GM23338 (cell line): ENCODE data around the gene HOXC5. TPM values are rescaled to one million over a fixed set of nuclear protein-coding genes. Genes with fewer than 3 reads are reported as not detected.
A peak's percentile ranks its signal among the peaks of the same experiment; 100 is the strongest.

Experiments used
- ATAC-seq: fragments of 200-7000 bp; cut with Tn5 transposase; 3 replicates; pipeline ENCODE4 v1.9.1; 2020
- DNase-seq: peaks from one replicate; pipeline ENCODE4 v3.0.0-alpha.2; 2015; ENCODE audit warnings: low spot score
- H2AFZ ChIP-seq: fragments of 200-600 bp; sonication (generic); 2 replicates; pipeline ENCODE4 v1.8.0; 2016; ENCODE audit warnings: antibody characterized with exemption, mild to moderate bottlenecking, moderate library complexity
- H3F3A ChIP-seq: fragments of 200-600 bp; sonication (generic); replicated peaks from 2 replicates; pipeline ENCODE4 v1.8.0; 2017; ENCODE audit warnings: antibody characterized with exemption, mixed run types, low read depth
- H3K27ac ChIP-seq: fragments of 200-600 bp; sonication (generic); 2 replicates; pipeline ENCODE4 v1.6.1; 2016; ENCODE audit warnings: low read depth
- H3K27me3 ChIP-seq: fragments of 200-600 bp; sonication (generic); 2 replicates; pipeline ENCODE4 v1.8.0; 2016; ENCODE audit warnings: mild to moderate bottlenecking, mixed run types, moderate library complexity; ENCODE audit not compliant: insufficient read depth
- H3K36me3 ChIP-seq: fragments of 200-600 bp; sonication (generic); 2 replicates; pipeline ENCODE4 v1.8.0; 2016; ENCODE audit warnings: mild to moderate bottlenecking; ENCODE audit not compliant: insufficient read depth
- H3K4me1 ChIP-seq: fragments of 200-600 bp; sonication (generic); 2 replicates; pipeline ENCODE4 v1.8.0; 2016; ENCODE audit warnings: mild to moderate bottlenecking, moderate library complexity; ENCODE audit not compliant: insufficient read depth
- H3K4me2 ChIP-seq: fragments of 200-600 bp; sonication (generic); 2 replicates; pipeline ENCODE4 v1.7.1; 2017; ENCODE audit warnings: mixed run types
- H3K4me3 ChIP-seq: fragments of 200-600 bp; sonication (generic); 2 replicates; pipeline ENCODE4 v1.6.1; 2016; ENCODE audit warnings: mixed run types
- H3K79me2 ChIP-seq: fragments of 200-600 bp; sonication (generic); replicated peaks from 2 replicates; pipeline ENCODE4 v1.8.0; 2017; ENCODE audit warnings: mild to moderate bottlenecking; ENCODE audit not compliant: insufficient read depth
- H3K9me2 ChIP-seq: fragments of 200-600 bp; sonication (generic); 2 replicates; pipeline ENCODE4 v1.8.0; 2017; ENCODE audit not compliant: insufficient read depth
- H4K20me1 ChIP-seq: fragments of 200-600 bp; sonication (generic); replicated peaks from 2 replicates; pipeline ENCODE4 v1.8.0; 2017; ENCODE audit warnings: mild to moderate bottlenecking; ENCODE audit not compliant: insufficient read depth
- H3K27ac Mint-ChIP-seq: 2 replicates; pipeline ENCODE4 v1.8.0; 2020; ENCODE audit warnings: inconsistent platforms, mild to moderate bottlenecking, moderate library complexity, mixed read lengths
- H3K27me3 Mint-ChIP-seq: 3 replicates; pipeline ENCODE4 v1.8.0; 2022; ENCODE audit warnings: low read depth, mild to moderate bottlenecking, moderate library complexity, mixed read lengths, inconsistent platforms; ENCODE audit not compliant: insufficient read depth, poor library complexity
- H3K36me3 Mint-ChIP-seq: 3 replicates; pipeline ENCODE4 v1.8.0; 2021; ENCODE audit warnings: low read depth, mild to moderate bottlenecking, inconsistent platforms, moderate library complexity, mixed read lengths
- H3K4me1 Mint-ChIP-seq: 3 replicates; pipeline ENCODE4 v1.8.0; 2020; ENCODE audit warnings: mild to moderate bottlenecking, inconsistent platforms, mixed read lengths
- H3K4me3 Mint-ChIP-seq: 3 replicates; pipeline ENCODE4 v1.8.0; 2021; ENCODE audit warnings: moderate library complexity, mild to moderate bottlenecking, inconsistent platforms, mixed read lengths
- H3K9me3 Mint-ChIP-seq: 3 replicates; pipeline ENCODE4 v1.8.0; 2020; ENCODE audit warnings: moderate library complexity, mild to moderate bottlenecking, inconsistent platforms, mixed read lengths
- CREB1 ChIP-seq: fragments of 250-450 bp; sonication (Bioruptor Pico); IDR thresholded peaks from 2 replicates; pipeline ENCODE4 v1.5.0; 2020; ENCODE audit warnings: low read depth, mild to moderate bottlenecking, moderate library complexity
- CTCF ChIP-seq, 2 experiments: fragments of 200-600 bp in 1 of 2; sonication (generic) in 1 of 2; conservative IDR thresholded peaks; 2 replicates each; pipeline versions ENCODE4 v1.5.1 to v1.6.1; 2016 to 2017; ENCODE audit warnings: antibody characterized with exemption in 2 of 2, low read depth in 2 of 2, mild to moderate bottlenecking in 2 of 2, moderate library complexity in 1 of 2
- ETS1 ChIP-seq: IDR thresholded peaks from 2 replicates; pipeline ENCODE4 v1.6.1; 2016; ENCODE audit warnings: antibody characterized with exemption
- EZH2 ChIP-seq: fragments of 200-600 bp; sonication (generic); IDR thresholded peaks from one replicate; pipeline ENCODE4 v1.8.0; 2017; ENCODE audit warnings: antibody characterized with exemption, mild to moderate bottlenecking, low read depth; ENCODE audit not compliant: unreplicated experiment
- EZH2phosphoT487 ChIP-seq: fragments of 200-600 bp; sonication (generic); IDR thresholded peaks from one replicate; pipeline ENCODE4 v1.8.1; 2018; ENCODE audit warnings: antibody characterized with exemption; ENCODE audit not compliant: unreplicated experiment
- JUNB ChIP-seq: IDR thresholded peaks from one replicate; pipeline ENCODE4 v1.6.1; 2016; ENCODE audit warnings: antibody characterized with exemption; ENCODE audit not compliant: unreplicated experiment
- STAT1 ChIP-seq: IDR thresholded peaks from one replicate; pipeline ENCODE4 v1.6.1; 2016; ENCODE audit warnings: antibody characterized with exemption; ENCODE audit not compliant: unreplicated experiment
- ZNF114 ChIP-seq: fragments of 250-450 bp; sonication (Bioruptor Pico); IDR thresholded peaks from 2 replicates; pipeline ENCODE4 v1.5.0; 2020; ENCODE audit warnings: mild to moderate bottlenecking, moderate library complexity
- ZNF331 ChIP-seq: fragments of 250-450 bp; sonication (Bioruptor Pico); IDR thresholded peaks from 2 replicates; pipeline ENCODE4 v1.5.0; 2020; ENCODE audit warnings: low read depth, mild to moderate bottlenecking, moderate library complexity
- ZNF462 ChIP-seq: fragments of 250-450 bp; sonication (Bioruptor Pico); IDR thresholded peaks from 2 replicates; pipeline ENCODE4 v1.5.0; 2020; ENCODE audit warnings: mild to moderate bottlenecking, moderate library complexity
- polyA plus RNA-seq: library from polyadenylated mRNA; unstranded; fragments of >200 nt; fragmentation: Nextera tagmentation; extraction: Ambion mirVana; gene quantifications from 2 replicates; pipeline ENCODE4 v1.2.1, GENCODE V29; 2016
- total RNA-seq: library from RNA; depleted of rRNA; stranded (reverse); fragments of >200 nt; shearing (Covaris generic); gene quantifications from 2 replicates; pipeline ENCODE4 v1.2.3, GENCODE V29; 2014

The HOXC5 gene
- total and polyA plus RNA-seq, 2 experiments from 2014 or later, result not detected

GRCh38 chr12:54074308-54074707 is 41.5 kb downstream of the HOXC5 start:
- peaks cover 92% of the 10 kb centered on the region for H3K27me3 ChIP-seq
- peaks cover 42% of the 10 kb centered on the region for H3K4me1 ChIP-seq
- no peaks in the 10 kb centered on the region for H3K36me3 ChIP-seq
- H3K4me2 ChIP-seq, result peak overlapping the region; percentile 49; the same call in 1 of the 2 replicates
- DNase-seq (peak; percentile 17), ATAC-seq (no peak)
- Mint-ChIP-seq H3K36me3 (no peaks in the 10 kb centered on the region), H3K27me3 (peaks cover 52% of the 10 kb centered on the region), H3K4me1 (peaks cover 44% of the 10 kb centered on the region), H3K4me3 (no peak overlapping the region), H3K27ac (no peak overlapping the region), H3K9me3 (no peaks in the 10 kb centered on the region)
- no peaks in the 10 kb centered on the region; the same call in 1 of the 2 replicates for H4K20me1 ChIP-seq
- no peak overlapping the region for H3K27ac ChIP-seq
- H2AFZ ChIP-seq, result no peak overlapping the region
- no peak for TF ChIP-seq JUNB
- TF ChIP-seq CREB1, result no peak
- TF ChIP-seq CTCF (conservative IDR thresholded peaks at IDR 0.05; ENCODE audit: low read depth in 2 of 2), result no peak
- TF ChIP-seq ZNF331 (CRISPR knock-in tag), result no peak
- TF ChIP-seq STAT1, result no peak
- no peak for TF ChIP-seq ZNF114
- TF ChIP-seq EZH2, result no peak
- no peak for TF ChIP-seq ZNF462 (CRISPR knock-in tag)
- TF ChIP-seq ETS1, result no peak
- TF ChIP-seq EZH2phosphoT487, result no peak
- H3K9me2 ChIP-seq, result no peaks in the 10 kb centered on the region
- H3K79me2 ChIP-seq, result no peaks in the 10 kb centered on the region
- H3K4me3 ChIP-seq, result no peak overlapping the region
- H3F3A ChIP-seq, result 0 out of 2 replicates have a peak, but pooled peaks cover 9% of the 10 kb centered on the region
